ENCODE measurements around the gene TENM3. TPM values are rescaled to one million over a fixed set of nuclear protein-coding genes. Genes with fewer than 3 reads are reported as not detected.

The TENM3 gene
- total and polyA plus RNA-seq, 10 of the 15 experiments (the other 5 are each of a cell fraction or from before 2014, with no cell fraction given) = 0.01 to 1.7 (median 0.08) TPM; not detected in 2

GRCh38 chr4:182416067-182416466, 172.9 kb downstream of the TENM3 start:
- BruUV-seq (replicated peaks) = no TSS peak
- in situ Hi-C loops (cut with MboI) = no loop called here
- RAD21 ChIA-PET (ENCODE audit: unreplicated experiment) = no interaction called here

GRCh38 chr4:182418054-182418734, 175.0 kb downstream of the TENM3 start:
- SMC1A ChIA-PET (ENCODE audit: uncharacterized antibody, unreplicated experiment) = no interaction called here
- no peak for FAIRE-seq

More at GRCh38 chr4:182416067-182416466, 172.9 kb downstream of the TENM3 start:
- H3K4me3 ChIP-seq = no peak overlapping the region
- no peak overlapping the region for H3K4me2 ChIP-seq (ENCODE audit: control insufficient read depth, insufficient read depth)
- H3K27ac ChIP-seq (ENCODE audit: control insufficient read depth, insufficient read depth) = no peak overlapping the region
- TF ChIP-seq YY1 (IDR thresholded peaks at IDR 0.05; ENCODE audit: low read depth, low read length) (no peak), EGR1 (IDR thresholded peaks at IDR 0.05; ENCODE audit: borderline replicate concordance in 1 of 2, low read depth in 2 of 2, low read length in 2 of 2) (no peak)
- no peaks in the 10 kb centered on the region for H4K20me1 ChIP-seq (ENCODE audit: control insufficient read depth, insufficient read depth)
- FAIRE-seq (no peak), DNase-seq (ENCODE audit: low read depth, low spot score) (no peak), ATAC-seq (no peak)
- H3K4me1 ChIP-seq (ENCODE audit: control insufficient read depth, insufficient read depth, low read length) = no peaks in the 10 kb centered on the region
- ChIA-PET CTCF (no interaction called here), POLR2A (interaction anchor here (0.5 kb wide), 1 partner anchor 923 kb away, joined by 4 read pairs; no protein-coding TSS in a partner anchor), SMC1A (ENCODE audit: uncharacterized antibody, unreplicated experiment) (no interaction called here)
- H3K79me2 ChIP-seq (ENCODE audit: control insufficient read depth, insufficient read depth, low read length) = no peaks in the 10 kb centered on the region
- WGBS (ENCODE audit: insufficient coverage, insufficient replicate concordance, low lambda C conversion rate, missing lambda C conversion rate) = 89% methylated on average over 1 of the region's 1 CpG
- H2AFZ ChIP-seq (ENCODE audit: control insufficient read depth, low read depth, low read length) = no peak overlapping the region
- H3K27me3 ChIP-seq (replicated peaks in 1 of 2; ENCODE audit: control insufficient read depth in 2 of 2, insufficient read depth in 2 of 2, low read length in 1 of 2) = no peaks in the 10 kb centered on the region
- H3K9me3 ChIP-seq (replicated peaks; ENCODE audit: control insufficient read depth, insufficient read depth, low read length) = no peaks in the 10 kb centered on the region
- no peak overlapping the region for H3K9ac ChIP-seq (ENCODE audit: control insufficient read depth, insufficient read depth, low read length)
- intact Hi-C loops (cut with micrococcal nuclease; ENCODE audit: unreplicated experiment) = no loop called here
- no peaks in the 10 kb centered on the region for H3K36me3 ChIP-seq (ENCODE audit: control insufficient read depth in 2 of 2, insufficient read depth in 2 of 2, low read length in 1 of 2)

More at GRCh38 chr4:182418054-182418734, 175.0 kb downstream of the TENM3 start:
- H3K27me3 ChIP-seq (replicated peaks in 1 of 2; ENCODE audit: control insufficient read depth in 2 of 2, insufficient read depth in 2 of 2, low read length in 1 of 2) = no peaks in the 10 kb centered on the region
- ChIA-PET CTCF (no interaction called here), RAD21 (ENCODE audit: unreplicated experiment) (no interaction called here), POLR2A (no interaction called here)
- H3K9me3 ChIP-seq (replicated peaks; ENCODE audit: control insufficient read depth, insufficient read depth, low read length) = no peaks in the 10 kb centered on the region
- 32% methylated on average over 9 of the region's 9 CpGs for WGBS (ENCODE audit: insufficient coverage, insufficient replicate concordance, low lambda C conversion rate, missing lambda C conversion rate)
- H3K36me3 ChIP-seq (ENCODE audit: control insufficient read depth in 2 of 2, insufficient read depth in 2 of 2, low read length in 1 of 2) = no peaks in the 10 kb centered on the region
- no peaks in the 10 kb centered on the region for H3K79me2 ChIP-seq (ENCODE audit: control insufficient read depth, insufficient read depth, low read length)
- in situ Hi-C loops (cut with MboI) = no loop called here
- no peaks in the 10 kb centered on the region for H4K20me1 ChIP-seq (ENCODE audit: control insufficient read depth, insufficient read depth)
- no peak overlapping the region for H3K4me2 ChIP-seq (ENCODE audit: control insufficient read depth, insufficient read depth)
- no peak overlapping the region for H3K4me3 ChIP-seq
- H3K27ac ChIP-seq (ENCODE audit: control insufficient read depth, insufficient read depth) = no peak overlapping the region
- TF ChIP-seq GABPA (IDR thresholded peaks at IDR 0.05; ENCODE audit: low read depth) (no peak), SPI1 (IDR thresholded peaks at IDR 0.05; ENCODE audit: borderline replicate concordance, insufficient read depth, low read depth, low read length) (peak; percentile 25; the same call in 1 of the 2 replicates)
- peak overlapping the region; percentile 5; the same call in 1 of the 2 replicates for H2AFZ ChIP-seq (ENCODE audit: control insufficient read depth, low read depth, low read length)
- H3K9ac ChIP-seq (ENCODE audit: control insufficient read depth, insufficient read depth, low read length) = no peak overlapping the region
- no TSS peak for BruUV-seq (replicated peaks)
- intact Hi-C loops (cut with micrococcal nuclease; ENCODE audit: unreplicated experiment) = no loop called here
- DNase-seq (ENCODE audit: low read depth, low spot score) (no peak), ATAC-seq (0 out of 3 replicates have a peak, but pooled peaks have one; percentile 36)
- no peaks in the 10 kb centered on the region for H3K4me1 ChIP-seq (ENCODE audit: control insufficient read depth, insufficient read depth, low read length)

All from GM12878 (cell line).